Small intestine (tissue), 7 donors: ENCODE measurements around the gene EDNRB. TPM values are rescaled to one million over a fixed set of nuclear protein-coding genes. Genes with fewer than 3 reads are reported as not detected.
A peak's percentile ranks its signal among the peaks of the same experiment; 100 is the strongest.

Source experiments
- DNase-seq, 2 donors: peaks; one replicate each; pipeline versions ENCODE4 v3.0.0 to v3.0.0-alpha.2; 2013
- FAIRE-seq: peaks from 2 replicates; lab custom pipeline; 2012; peaks lifted over from hg19 to GRCh38; lab: Jason Lieb, UNC
- H3K27ac ChIP-seq, 3 donors: one replicate each; pipeline ENCODE4 v1.5.1; 2013; ENCODE audit warnings: low read length in 2 of 3, mild to moderate bottlenecking in 2 of 3, control low read depth in 1 of 3, inconsistent platforms in 1 of 3, low read depth in 1 of 3, moderate library complexity in 1 of 3
- H3K27me3 ChIP-seq, 3 donors: one replicate each; pipeline ENCODE4 v1.6.1; 2013; ENCODE audit warnings: low read length in 3 of 3, inconsistent platforms in 1 of 3; ENCODE audit not compliant: control insufficient read depth in 3 of 3, insufficient read depth in 3 of 3
- H3K36me3 ChIP-seq, 3 donors: one replicate each; pipeline ENCODE4 v1.6.1; 2013; ENCODE audit warnings: low read length in 3 of 3, inconsistent platforms in 1 of 3, low read depth in 1 of 3, mild to moderate bottlenecking in 1 of 3, moderate library complexity in 1 of 3; ENCODE audit not compliant: control insufficient read depth in 3 of 3, insufficient read depth in 2 of 3
- H3K4me1 ChIP-seq, 3 donors: one replicate each; pipeline ENCODE4 v1.6.1; 2013; ENCODE audit warnings: low read length in 2 of 3, inconsistent platforms in 1 of 3, low read depth in 1 of 3, mild to moderate bottlenecking in 1 of 3, moderate library complexity in 1 of 3; ENCODE audit not compliant: control insufficient read depth in 3 of 3, insufficient read depth in 2 of 3
- H3K4me3 ChIP-seq, 3 donors: one replicate each; pipeline ENCODE4 v1.5.1; 2013; ENCODE audit warnings: low read length in 3 of 3, control low read depth in 1 of 3, inconsistent platforms in 1 of 3, low read depth in 1 of 3, mild to moderate bottlenecking in 1 of 3, moderate library complexity in 1 of 3
- H3K9me3 ChIP-seq, 2 donors: one replicate each; pipeline ENCODE4 v1.6.1; 2013; ENCODE audit warnings: low read depth in 1 of 2, low read length in 1 of 2; ENCODE audit not compliant: control insufficient read depth in 2 of 2, insufficient read depth in 1 of 2
- WGBS, 3 donors: extraction: QIAGEN DNeasy Blood & Tissue Kit; methylation state at CpG; one replicate each; pipeline ENCODE4 v1.1.7; 2013; 5-methylcytosine and 5-hydroxymethylcytosine counted together
- polyA plus RNA-seq, 4 donors: library from polyadenylated mRNA; stranded (reverse) in 3 of 4; unstranded in 1 of 4; fragments of 200-250 nt in 3 of 4; fragments of 120-200 nt in 1 of 4; gene quantifications; one replicate each; pipeline versions ENCODE4 v1.2.1 to v1.2.3, GENCODE V29; 2013
- donor health status: healthy with polysubstance abuse.
- donor health status: control.
- donor health status: control.
- donor health status: Bipolar disorder and iron deficiency.
- donor health status: healthy.

The EDNRB gene
- polyA plus RNA-seq, 4 donors: 0.89 to 153 (median 5.2) TPM

DNA sequence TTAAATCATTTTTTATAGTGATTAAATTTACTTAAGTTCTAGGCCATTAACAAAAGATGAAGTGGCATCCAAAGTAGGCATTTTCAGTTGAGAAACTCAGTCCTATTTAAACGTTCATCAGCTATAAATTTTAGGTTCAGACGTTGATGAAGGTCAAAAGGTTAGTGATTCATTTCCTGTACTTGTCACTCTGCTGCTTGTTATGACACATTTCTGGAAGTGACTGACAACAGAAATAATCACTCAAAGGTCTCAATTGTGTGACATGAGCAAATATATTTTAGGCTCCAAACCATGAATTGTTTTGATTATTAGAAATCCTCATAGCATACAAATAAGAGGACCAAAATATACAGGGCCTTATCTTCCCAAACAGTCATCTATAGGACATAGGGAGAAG is 10.3 kb upstream of the EDNRB start:
- no peak for FAIRE-seq
- no peaks in the 10 kb centered on the region for H3K4me1 ChIP-seq
- H3K36me3 ChIP-seq: no peaks in the 10 kb centered on the region
- H3K27me3 ChIP-seq: no peaks in the 10 kb centered on the region
- WGBS, 3 donors: 6 to 16% (median 7%) methylated on average over 2 of the region's 2 CpGs
- DNase-seq: no peak
- H3K4me3 ChIP-seq: no peak overlapping the region
- H3K9me3 ChIP-seq: no peaks in the 10 kb centered on the region
- no peak overlapping the region for H3K27ac ChIP-seq

DNA sequence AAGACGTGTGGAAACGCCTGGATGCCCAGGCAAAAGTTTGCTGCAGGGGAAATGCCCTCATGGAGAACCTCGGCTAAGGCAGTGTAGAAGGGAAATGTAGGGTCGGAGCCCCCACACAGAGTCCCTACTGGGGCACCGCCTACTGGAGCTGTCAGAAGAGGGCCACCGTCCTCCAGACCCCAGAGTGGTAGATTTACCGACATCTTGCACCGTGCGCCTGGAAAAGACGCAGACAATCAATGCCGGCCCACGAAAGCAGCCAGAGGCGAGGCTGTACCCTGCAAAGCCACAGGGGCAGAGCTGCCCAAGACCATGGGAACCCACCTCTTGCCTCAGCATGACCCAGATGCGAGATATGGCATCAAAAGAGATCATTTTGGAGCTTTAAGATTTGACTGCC is 7.0 kb upstream of the EDNRB start:
- DNase-seq (no peak), FAIRE-seq (no peak)
- 88 to 94% (median 91%) methylated on average over 14 of the region's 14 CpGs for WGBS, 3 donors

DNA sequence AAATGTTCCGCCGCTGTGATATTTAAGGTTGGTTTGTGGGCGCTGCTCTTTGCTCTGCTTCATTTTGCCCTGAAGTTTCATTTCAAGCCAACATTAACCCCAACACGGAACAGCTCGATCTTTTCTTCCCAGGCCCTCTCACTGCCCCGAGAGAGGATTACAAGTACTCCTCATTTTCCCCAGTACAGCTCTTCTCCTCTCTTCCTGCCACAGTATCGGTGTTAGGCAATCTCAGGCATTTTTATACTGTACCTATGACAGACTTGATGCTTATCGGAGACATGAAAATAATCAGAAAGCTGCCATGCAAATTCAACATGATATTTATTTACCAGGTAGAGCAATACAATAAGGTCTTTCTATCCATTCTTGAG is 1.3 kb upstream of the EDNRB start:
- no peaks in the 10 kb centered on the region for H3K36me3 ChIP-seq
- no peaks in the 10 kb centered on the region for H3K9me3 ChIP-seq
- H3K4me3 ChIP-seq: peak overlapping the region in 1 of 3 donors; percentile 74
- peaks cover 0 to 13% (median 4%) of the 10 kb centered on the region in 3 donors for H3K27me3 ChIP-seq
- no peak for DNase-seq
- WGBS, 3 donors: 31 to 36% (median 35%) methylated on average over 8 of the region's 8 CpGs
- no peak for FAIRE-seq
- peak overlapping the region in 2 of 3 donors; percentile 65 to 70 for H3K27ac ChIP-seq
- no peaks in the 10 kb centered on the region for H3K4me1 ChIP-seq

More for the DNA sequence above, 7.0 kb upstream of the EDNRB start:
- no peak overlapping the region for H3K27ac ChIP-seq
- no peaks in the 10 kb centered on the region for H3K4me1 ChIP-seq
- H3K9me3 ChIP-seq: no peaks in the 10 kb centered on the region
- H3K27me3 ChIP-seq: no peaks in the 10 kb centered on the region
- no peak overlapping the region for H3K4me3 ChIP-seq
- H3K36me3 ChIP-seq: no peaks in the 10 kb centered on the region

DNA sequence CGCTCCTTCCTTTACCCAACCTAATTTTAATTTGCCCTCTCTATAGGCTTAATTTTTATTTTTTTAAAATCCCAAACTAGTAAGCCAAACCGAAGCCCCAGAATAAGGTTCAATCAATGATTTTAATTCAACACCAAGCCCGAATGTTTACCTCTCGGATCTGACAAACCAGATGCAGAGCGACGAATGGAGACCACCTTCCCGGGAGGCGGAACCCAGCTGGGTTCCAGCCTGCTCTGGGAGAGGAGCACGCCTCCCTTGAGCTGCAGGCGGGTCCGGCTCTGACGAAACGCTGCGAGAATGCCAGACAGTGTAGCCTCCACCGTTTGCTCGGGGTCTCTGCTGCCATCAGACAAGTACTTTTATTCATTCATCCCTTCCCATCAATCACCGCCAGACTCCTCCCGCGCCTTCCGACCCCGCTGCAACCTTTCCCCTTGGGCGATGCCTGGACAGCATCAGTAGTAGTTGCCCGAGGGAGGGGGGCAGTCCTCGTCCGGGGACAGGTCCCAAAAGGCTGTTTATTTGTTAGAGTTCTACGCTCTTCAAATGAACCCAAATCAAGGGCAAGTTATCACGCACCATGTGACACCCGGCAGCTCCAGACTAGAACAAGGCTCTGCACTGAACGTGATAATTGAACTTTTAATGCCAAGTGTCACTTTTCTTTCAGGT is 752 bp upstream of the EDNRB start:
- H3K27ac ChIP-seq: peak overlapping the region in 2 of 3 donors; percentile 65 to 70
- no peak for FAIRE-seq
- H3K9me3 ChIP-seq: no peaks in the 10 kb centered on the region

DNA sequence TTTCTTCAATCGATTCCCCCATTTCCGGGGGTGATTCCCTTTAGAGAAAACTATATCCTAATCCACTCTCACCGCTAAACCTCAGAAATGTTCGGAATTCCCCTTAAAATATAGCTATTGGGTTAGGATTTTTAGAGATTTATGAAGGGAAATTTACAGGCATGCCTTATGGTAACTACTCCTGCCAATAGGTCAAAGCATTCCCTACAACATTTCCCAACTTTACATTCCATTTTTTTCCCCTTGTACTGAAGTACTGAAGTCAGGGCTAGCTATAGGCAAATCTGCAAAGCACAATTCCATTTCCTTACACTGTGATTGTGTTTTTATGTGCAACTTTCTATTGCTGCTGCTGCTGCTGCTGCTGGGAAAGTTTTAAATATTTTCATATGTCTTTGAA is 2.1 kb downstream of the EDNRB start:
- FAIRE-seq: no peak
- 69 to 72% (median 71%) methylated on average over 4 of the region's 4 CpGs for WGBS, 3 donors

More for the DNA sequence above, 752 bp upstream of the EDNRB start:
- peak in 1 of 2 donors; percentile 56 for DNase-seq
- no peaks in the 10 kb centered on the region for H3K36me3 ChIP-seq
- WGBS, 3 donors: 3 to 5% (median 5%) methylated on average over 29 of the region's 29 CpGs
- H3K27me3 ChIP-seq: peaks cover 0 to 13% (median 4%) of the 10 kb centered on the region in 3 donors
- H3K4me3 ChIP-seq: peak overlapping the region in 1 of 3 donors; percentile 74
- no peaks in the 10 kb centered on the region for H3K4me1 ChIP-seq

DNA sequence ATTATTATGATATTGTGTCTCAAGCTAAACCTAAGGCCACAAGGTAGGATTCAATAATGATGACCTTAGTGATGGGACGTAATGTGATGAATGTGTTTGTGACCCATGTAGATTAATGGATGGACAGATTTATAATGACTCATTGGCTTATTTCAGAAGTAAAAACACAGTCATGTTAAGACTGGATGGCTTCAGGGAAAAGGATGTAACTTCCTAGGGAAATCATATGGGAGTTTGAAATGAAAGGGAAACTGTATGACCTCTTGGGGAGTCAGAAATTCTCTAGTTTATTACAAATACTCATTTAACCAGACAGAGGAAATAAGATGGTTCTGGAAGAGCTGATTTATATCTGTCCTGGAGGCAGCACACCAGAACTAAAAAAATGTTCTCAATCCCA is 2.9 kb downstream of the EDNRB start:
- Histone ChIP-seq H3K4me3 (peak overlapping the region in 1 of 3 donors; percentile 74), H3K36me3 (no peaks in the 10 kb centered on the region), H3K27me3 (peaks cover 0 to 13% (median 4%) of the 10 kb centered on the region in 3 donors), H3K4me1 (peaks cover 0 to 16% (median 0%) of the 10 kb centered on the region in 3 donors), H3K27ac (peak overlapping the region in 2 of 3 donors; percentile 70), H3K9me3 (no peaks in the 10 kb centered on the region)
- DNase-seq (peak in 1 of 2 donors; percentile 22), FAIRE-seq (no peak)
- 73 to 89% (median 85%) methylated on average over 1 of the region's 1 CpG for WGBS, 3 donors

More for the DNA sequence above, 2.1 kb downstream of the EDNRB start:
- DNase-seq: no peak
- peak overlapping the region in 1 of 3 donors; percentile 74 for H3K4me3 ChIP-seq
- peak overlapping the region in 2 of 3 donors; percentile 65 to 70 for H3K27ac ChIP-seq
- H3K36me3 ChIP-seq: no peaks in the 10 kb centered on the region
- peaks cover 0 to 10% (median 0%) of the 10 kb centered on the region in 3 donors for H3K4me1 ChIP-seq
- peaks cover 0 to 13% (median 4%) of the 10 kb centered on the region in 3 donors for H3K27me3 ChIP-seq
- H3K9me3 ChIP-seq: no peaks in the 10 kb centered on the region

DNA sequence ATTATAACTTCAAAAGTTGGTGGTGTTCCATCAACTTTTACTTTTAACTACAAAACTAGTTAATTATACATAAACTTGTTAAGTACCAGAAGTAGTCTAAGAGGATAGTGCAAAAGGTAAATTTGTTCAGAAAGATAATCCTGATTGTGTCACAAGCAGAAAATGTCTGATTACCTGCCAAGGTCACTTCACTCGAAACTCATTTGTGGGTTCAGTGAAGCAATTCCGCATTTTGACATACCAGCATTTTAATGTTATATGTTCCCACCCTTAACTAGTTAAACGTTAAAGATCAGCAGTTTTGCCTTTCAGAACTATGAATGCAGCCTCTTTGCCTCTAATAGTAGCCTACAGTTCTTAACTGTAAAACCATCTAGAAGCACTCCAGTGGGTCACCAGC is 5.6 kb downstream of the EDNRB start:
- Histone ChIP-seq H3K27me3 (peaks cover 0 to 2% (median 0%) of the 10 kb centered on the region in 3 donors), H3K4me1 (peaks cover 0 to 24% (median 0%) of the 10 kb centered on the region in 3 donors), H3K4me3 (no peak overlapping the region), H3K27ac (peak overlapping the region in 1 of 3 donors; percentile 57), H3K9me3 (no peaks in the 10 kb centered on the region), H3K36me3 (no peaks in the 10 kb centered on the region)
- FAIRE-seq (no peak), DNase-seq (peak in 1 of 2 donors; percentile 63)
- 23 to 47% (median 32%) methylated on average over 3 of the region's 3 CpGs for WGBS, 3 donors

DNA sequence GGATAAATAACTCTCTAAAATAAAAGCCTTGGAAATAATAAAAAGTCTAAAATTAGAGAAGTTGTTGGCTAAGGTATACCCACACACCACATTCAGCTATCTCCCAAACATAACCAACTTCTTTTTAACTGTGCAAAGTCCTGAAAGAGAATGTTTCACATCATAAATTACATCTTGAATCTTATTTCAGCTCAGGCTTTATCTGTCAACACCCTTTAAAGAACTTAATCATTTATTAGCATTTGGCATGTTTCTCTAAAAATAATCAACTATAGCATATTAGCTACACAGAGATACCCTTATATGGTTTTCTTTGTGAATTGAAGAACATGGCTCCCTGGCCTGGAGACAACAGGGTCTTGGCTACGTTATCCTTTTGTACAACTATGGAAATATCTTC is 6.9 kb downstream of the EDNRB start:
- no peaks in the 10 kb centered on the region for H3K36me3 ChIP-seq
- FAIRE-seq: no peak
- DNase-seq: no peak
- peaks cover 0 to 30% (median 0%) of the 10 kb centered on the region in 3 donors for H3K4me1 ChIP-seq
- H3K27me3 ChIP-seq: no peaks in the 10 kb centered on the region
- 59 to 83% (median 71%) methylated on average over 1 of the region's 1 CpG for WGBS, 3 donors
- no peaks in the 10 kb centered on the region for H3K9me3 ChIP-seq
- peak overlapping the region in 1 of 3 donors; percentile 57 for H3K27ac ChIP-seq
- H3K4me3 ChIP-seq: no peak overlapping the region
